Measurements from ENCODE around the gene TASOR. TPM values are rescaled to one million over a fixed set of nuclear protein-coding genes. Genes with fewer than 3 reads are reported as not detected.

Gene TASOR
- polyA plus RNA-seq, 1 of the 3 experiments (the other 2 are of a cell fraction): 15.3 TPM

DNA sequence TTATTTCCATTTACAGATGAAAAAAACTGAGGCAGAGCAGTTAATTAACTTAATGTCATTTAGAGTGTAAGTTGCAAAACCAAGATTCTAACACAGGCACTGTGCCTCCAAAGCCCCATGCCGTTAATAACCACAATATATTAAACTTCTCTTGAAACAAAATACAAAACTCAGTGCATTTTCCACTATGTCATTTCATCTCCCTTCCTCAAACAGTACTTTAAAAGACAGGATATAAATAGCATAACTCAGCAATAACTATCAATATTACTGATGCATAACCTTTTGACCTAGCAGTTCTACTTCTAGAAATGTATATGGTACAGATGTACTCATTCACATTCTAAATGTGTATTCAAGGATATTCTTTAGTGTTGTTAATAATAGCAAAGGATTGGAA lies 5.1 kb upstream of the TASOR start:
- Histone ChIP-seq H3K4me1 (ENCODE audit: control insufficient read depth in 1 of 2, insufficient read depth in 2 of 2, low read depth in 1 of 2, low read length in 1 of 2) (no peaks in the 10 kb centered on the region), H3K79me2 (ENCODE audit: insufficient read depth) (no peaks in the 10 kb centered on the region), H3K4me3 (ENCODE audit: low read depth in 2 of 2, low read length in 1 of 2) (no peak overlapping the region), H3K27ac (ENCODE audit: low read depth in 2 of 2, low read length in 1 of 2) (no peak overlapping the region), H2AFZ (ENCODE audit: low read depth) (no peak overlapping the region), H3F3A (replicated peaks; ENCODE audit: insufficient read depth) (peaks cover 6% of the 10 kb centered on the region), H3K4me2 (no peak overlapping the region), H3K36me3 (replicated peaks in 1 of 2; ENCODE audit: control insufficient read depth in 1 of 2, insufficient read depth in 2 of 2, low read length in 1 of 2) (peaks cover 0 to 5% of the 10 kb centered on the region in 2 experiments), H4K20me1 (ENCODE audit: insufficient read depth) (no peaks in the 10 kb centered on the region), H3K9ac (no peak overlapping the region), H3K9me2 (no peaks in the 10 kb centered on the region), H3K27me3 (ENCODE audit: insufficient read depth) (no peaks in the 10 kb centered on the region), H3K9me3 (no peaks in the 10 kb centered on the region)
- DNase-seq: no peak
- POLR2A ChIA-PET: no interaction called here
- CTCF ChIA-PET: interaction anchor here (1.0 kb wide), 1 partner anchor 300 kb away, joined by 4 read pairs; no protein-coding TSS in a partner anchor
- 92% methylated on average over 1 of the region's 1 CpG for WGBS (ENCODE audit: low lambda C conversion rate)
- no peak for TF ChIP-seq GATA2 (CRISPR knock-in tag; IDR thresholded peaks at IDR 0.05)
- TF ChIP-seq, protein P1, sequence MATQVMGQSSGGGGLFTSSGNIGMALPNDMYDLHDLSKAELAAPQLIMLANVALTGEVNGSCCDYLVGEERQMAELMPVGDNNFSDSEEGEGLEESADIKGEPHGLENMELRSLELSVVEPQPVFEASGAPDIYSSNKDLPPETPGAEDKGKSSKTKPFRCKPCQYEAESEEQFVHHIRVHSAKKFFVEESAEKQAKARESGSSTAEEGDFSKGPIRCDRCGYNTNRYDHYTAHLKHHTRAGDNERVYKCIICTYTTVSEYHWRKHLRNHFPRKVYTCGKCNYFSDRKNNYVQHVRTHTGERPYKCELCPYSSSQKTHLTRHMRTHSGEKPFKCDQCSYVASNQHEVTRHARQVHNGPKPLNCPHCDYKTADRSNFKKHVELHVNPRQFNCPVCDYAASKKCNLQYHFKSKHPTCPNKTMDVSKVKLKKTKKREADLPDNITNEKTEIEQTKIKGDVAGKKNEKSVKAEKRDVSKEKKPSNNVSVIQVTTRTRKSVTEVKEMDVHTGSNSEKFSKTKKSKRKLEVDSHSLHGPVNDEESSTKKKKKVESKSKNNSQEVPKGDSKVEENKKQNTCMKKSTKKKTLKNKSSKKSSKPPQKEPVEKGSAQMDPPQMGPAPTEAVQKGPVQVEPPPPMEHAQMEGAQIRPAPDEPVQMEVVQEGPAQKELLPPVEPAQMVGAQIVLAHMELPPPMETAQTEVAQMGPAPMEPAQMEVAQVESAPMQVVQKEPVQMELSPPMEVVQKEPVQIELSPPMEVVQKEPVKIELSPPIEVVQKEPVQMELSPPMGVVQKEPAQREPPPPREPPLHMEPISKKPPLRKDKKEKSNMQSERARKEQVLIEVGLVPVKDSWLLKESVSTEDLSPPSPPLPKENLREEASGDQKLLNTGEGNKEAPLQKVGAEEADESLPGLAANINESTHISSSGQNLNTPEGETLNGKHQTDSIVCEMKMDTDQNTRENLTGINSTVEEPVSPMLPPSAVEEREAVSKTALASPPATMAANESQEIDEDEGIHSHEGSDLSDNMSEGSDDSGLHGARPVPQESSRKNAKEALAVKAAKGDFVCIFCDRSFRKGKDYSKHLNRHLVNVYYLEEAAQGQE (IDR thresholded peaks at IDR 0.05; ENCODE audit: low read depth, low read length): no peak
- TF ChIP-seq FOXJ3 (CRISPR knock-in tag; IDR thresholded peaks at IDR 0.05): no peak
- TF ChIP-seq TEAD4 (IDR thresholded peaks at IDR 0.05; ENCODE audit: borderline replicate concordance, insufficient read depth): no peak
- TF ChIP-seq, protein P2, sequence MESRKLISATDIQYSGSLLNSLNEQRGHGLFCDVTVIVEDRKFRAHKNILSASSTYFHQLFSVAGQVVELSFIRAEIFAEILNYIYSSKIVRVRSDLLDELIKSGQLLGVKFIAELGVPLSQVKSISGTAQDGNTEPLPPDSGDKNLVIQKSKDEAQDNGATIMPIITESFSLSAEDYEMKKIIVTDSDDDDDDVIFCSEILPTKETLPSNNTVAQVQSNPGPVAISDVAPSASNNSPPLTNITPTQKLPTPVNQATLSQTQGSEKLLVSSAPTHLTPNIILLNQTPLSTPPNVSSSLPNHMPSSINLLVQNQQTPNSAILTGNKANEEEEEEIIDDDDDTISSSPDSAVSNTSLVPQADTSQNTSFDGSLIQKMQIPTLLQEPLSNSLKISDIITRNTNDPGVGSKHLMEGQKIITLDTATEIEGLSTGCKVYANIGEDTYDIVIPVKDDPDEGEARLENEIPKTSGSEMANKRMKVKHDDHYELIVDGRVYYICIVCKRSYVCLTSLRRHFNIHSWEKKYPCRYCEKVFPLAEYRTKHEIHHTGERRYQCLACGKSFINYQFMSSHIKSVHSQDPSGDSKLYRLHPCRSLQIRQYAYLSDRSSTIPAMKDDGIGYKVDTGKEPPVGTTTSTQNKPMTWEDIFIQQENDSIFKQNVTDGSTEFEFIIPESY (IDR thresholded peaks at IDR 0.05; ENCODE audit: borderline replicate concordance, low read depth): no peak
- no peak for TF ChIP-seq FOSL2 (IDR thresholded peaks at IDR 0.05; ENCODE audit: borderline replicate concordance, low read depth)
- no peak for TF ChIP-seq GABPA (IDR thresholded peaks at IDR 0.05; ENCODE audit: low read depth)
- no peak for TF ChIP-seq YY1 (IDR thresholded peaks at IDR 0.05; ENCODE audit: low read depth)
- TF ChIP-seq MXI1 (IDR thresholded peaks at IDR 0.05; ENCODE audit: low read depth, low read length): no peak
- no peak for TF ChIP-seq SIN3A (IDR thresholded peaks at IDR 0.05; ENCODE audit: borderline replicate concordance, low read depth, low read length)
- TF ChIP-seq, protein P3, sequence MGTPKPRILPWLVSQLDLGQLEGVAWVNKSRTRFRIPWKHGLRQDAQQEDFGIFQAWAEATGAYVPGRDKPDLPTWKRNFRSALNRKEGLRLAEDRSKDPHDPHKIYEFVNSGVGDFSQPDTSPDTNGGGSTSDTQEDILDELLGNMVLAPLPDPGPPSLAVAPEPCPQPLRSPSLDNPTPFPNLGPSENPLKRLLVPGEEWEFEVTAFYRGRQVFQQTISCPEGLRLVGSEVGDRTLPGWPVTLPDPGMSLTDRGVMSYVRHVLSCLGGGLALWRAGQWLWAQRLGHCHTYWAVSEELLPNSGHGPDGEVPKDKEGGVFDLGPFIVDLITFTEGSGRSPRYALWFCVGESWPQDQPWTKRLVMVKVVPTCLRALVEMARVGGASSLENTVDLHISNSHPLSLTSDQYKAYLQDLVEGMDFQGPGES (IDR thresholded peaks at IDR 0.05; ENCODE audit: low read depth, low read length): no peak
- TF ChIP-seq, protein P4, sequence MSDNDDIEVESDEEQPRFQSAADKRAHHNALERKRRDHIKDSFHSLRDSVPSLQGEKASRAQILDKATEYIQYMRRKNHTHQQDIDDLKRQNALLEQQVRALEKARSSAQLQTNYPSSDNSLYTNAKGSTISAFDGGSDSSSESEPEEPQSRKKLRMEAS (IDR thresholded peaks at IDR 0.05; ENCODE audit: low read depth): no peak
- TF ChIP-seq, protein P5, sequence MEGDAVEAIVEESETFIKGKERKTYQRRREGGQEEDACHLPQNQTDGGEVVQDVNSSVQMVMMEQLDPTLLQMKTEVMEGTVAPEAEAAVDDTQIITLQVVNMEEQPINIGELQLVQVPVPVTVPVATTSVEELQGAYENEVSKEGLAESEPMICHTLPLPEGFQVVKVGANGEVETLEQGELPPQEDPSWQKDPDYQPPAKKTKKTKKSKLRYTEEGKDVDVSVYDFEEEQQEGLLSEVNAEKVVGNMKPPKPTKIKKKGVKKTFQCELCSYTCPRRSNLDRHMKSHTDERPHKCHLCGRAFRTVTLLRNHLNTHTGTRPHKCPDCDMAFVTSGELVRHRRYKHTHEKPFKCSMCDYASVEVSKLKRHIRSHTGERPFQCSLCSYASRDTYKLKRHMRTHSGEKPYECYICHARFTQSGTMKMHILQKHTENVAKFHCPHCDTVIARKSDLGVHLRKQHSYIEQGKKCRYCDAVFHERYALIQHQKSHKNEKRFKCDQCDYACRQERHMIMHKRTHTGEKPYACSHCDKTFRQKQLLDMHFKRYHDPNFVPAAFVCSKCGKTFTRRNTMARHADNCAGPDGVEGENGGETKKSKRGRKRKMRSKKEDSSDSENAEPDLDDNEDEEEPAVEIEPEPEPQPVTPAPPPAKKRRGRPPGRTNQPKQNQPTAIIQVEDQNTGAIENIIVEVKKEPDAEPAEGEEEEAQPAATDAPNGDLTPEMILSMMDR (IDR thresholded peaks at IDR 0.05): no peak
- TF ChIP-seq RCOR1 (IDR thresholded peaks at IDR 0.05; ENCODE audit: low read length): no peak
- no peak for TF ChIP-seq MEF2A (IDR thresholded peaks at IDR 0.05; ENCODE audit: borderline replicate concordance, low read depth)
- TF ChIP-seq CHD2 (IDR thresholded peaks at IDR 0.05; ENCODE audit: low read length, partially characterized antibody): no peak
- TF ChIP-seq, protein P6, sequence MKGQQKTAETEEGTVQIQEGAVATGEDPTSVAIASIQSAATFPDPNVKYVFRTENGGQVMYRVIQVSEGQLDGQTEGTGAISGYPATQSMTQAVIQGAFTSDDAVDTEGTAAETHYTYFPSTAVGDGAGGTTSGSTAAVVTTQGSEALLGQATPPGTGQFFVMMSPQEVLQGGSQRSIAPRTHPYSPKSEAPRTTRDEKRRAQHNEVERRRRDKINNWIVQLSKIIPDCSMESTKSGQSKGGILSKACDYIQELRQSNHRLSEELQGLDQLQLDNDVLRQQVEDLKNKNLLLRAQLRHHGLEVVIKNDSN (IDR thresholded peaks at IDR 0.05; ENCODE audit: borderline replicate concordance, low read depth): no peak
- no peak for TF ChIP-seq POLR2AphosphoS5 (IDR thresholded peaks at IDR 0.05; ENCODE audit: low read depth, low read length)
- TF ChIP-seq, protein P7, sequence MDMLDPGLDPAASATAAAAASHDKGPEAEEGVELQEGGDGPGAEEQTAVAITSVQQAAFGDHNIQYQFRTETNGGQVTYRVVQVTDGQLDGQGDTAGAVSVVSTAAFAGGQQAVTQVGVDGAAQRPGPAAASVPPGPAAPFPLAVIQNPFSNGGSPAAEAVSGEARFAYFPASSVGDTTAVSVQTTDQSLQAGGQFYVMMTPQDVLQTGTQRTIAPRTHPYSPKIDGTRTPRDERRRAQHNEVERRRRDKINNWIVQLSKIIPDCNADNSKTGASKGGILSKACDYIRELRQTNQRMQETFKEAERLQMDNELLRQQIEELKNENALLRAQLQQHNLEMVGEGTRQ (IDR thresholded peaks at IDR 0.05; ENCODE audit: borderline replicate concordance, low read depth, low read length): no peak

All from SK-N-SH (cell line).